HAP-1 (cell line): Measurements from ENCODE around the gene FLRT2.

ENCODE experiments used
- DNase-seq, 2 experiments: peaks; one replicate each; pipeline ENCODE4 v3.0.0-alpha.2; 2016 to 2020; ENCODE audit warnings: low spot score in 2 of 2
- H3K27me3 ChIP-seq: fragments of 250-450 bp; sonication (Bioruptor Pico); 2 replicates; pipeline ENCODE4 v1.5.1; 2020; ENCODE audit warnings: low read depth, mild to moderate bottlenecking, moderate library complexity
- H3K36me3 ChIP-seq: fragments of 250-450 bp; sonication (Bioruptor Pico); replicated peaks from 2 replicates; pipeline ENCODE4 v1.5.1; 2020; ENCODE audit warnings: mild to moderate bottlenecking
- H3K4me1 ChIP-seq: fragments of 250-450 bp; sonication (Bioruptor Pico); 2 replicates; pipeline ENCODE4 v1.5.1; 2020; ENCODE audit warnings: mild to moderate bottlenecking
- H3K4me3 ChIP-seq: fragments of 250-450 bp; sonication (Bioruptor Pico); 2 replicates; pipeline ENCODE4 v1.5.1; 2020; ENCODE audit warnings: mild to moderate bottlenecking, moderate library complexity
- H3K9me3 ChIP-seq: fragments of 250-450 bp; sonication (Bioruptor Pico); 2 replicates; pipeline ENCODE4 v1.5.1; 2020; ENCODE audit warnings: mild to moderate bottlenecking, moderate library complexity
- in situ Hi-C: fragments of 300-500 bp; cut with MboI; formaldehyde crosslinking; loops from 3 replicates; pipeline ENCODE4 v1.14.3; 2020; ENCODE audit warnings: low sequenced_read_pairs, inconsistent platforms, mixed read lengths

FLRT2 gene

DNA sequence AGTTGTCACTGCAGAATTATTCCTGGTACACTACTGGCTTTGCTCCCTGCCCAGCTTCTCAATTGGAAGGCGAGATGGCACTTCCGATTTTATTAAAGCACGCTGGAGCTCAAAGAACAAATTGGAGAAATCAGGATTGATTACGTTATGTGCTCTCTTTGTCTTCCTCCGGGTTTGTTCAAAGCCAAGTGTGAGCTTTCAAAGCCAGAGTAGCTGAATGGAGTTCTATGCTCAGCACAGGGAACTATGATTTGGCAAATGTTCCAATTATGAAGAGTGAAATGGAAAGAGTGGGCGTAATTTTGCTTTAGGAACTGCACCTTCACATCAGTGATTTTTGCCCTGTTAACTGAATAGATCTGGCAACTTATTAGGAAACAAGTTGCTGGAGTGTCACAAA, 72.4 kb downstream of the FLRT2 start:
- peaks cover 7% of the 10 kb centered on the region for H3K4me1 ChIP-seq
- H3K9me3 ChIP-seq = no peaks in the 10 kb centered on the region
- no peaks in the 10 kb centered on the region for H3K27me3 ChIP-seq
- H3K36me3 ChIP-seq = no peaks in the 10 kb centered on the region
- no peak for DNase-seq
- no peak overlapping the region for H3K4me3 ChIP-seq
- in situ Hi-C loops = no loop called here

DNA sequence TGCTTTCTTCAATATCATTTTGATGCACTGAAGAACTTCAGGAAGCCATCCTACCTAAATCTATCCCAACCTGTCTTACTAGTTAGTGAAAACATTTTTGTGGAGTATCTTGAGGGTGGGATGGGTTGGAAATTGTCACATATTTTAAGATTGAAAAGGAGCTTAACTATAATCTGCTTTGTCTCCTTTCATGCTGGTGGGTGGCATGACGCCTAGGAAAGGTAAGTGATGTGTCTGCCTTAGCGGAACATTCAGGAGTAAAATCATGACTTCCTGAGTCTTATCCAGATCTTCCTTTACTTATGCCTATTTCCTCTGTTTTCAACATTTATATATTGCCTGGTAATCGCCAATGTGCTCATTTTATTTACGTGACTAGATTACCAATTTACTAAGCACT, 74.1 kb downstream of the FLRT2 start:
- Histone ChIP-seq H3K27me3 (no peaks in the 10 kb centered on the region), H3K36me3 (no peaks in the 10 kb centered on the region), H3K4me1 (peaks cover 7% of the 10 kb centered on the region), H3K9me3 (no peaks in the 10 kb centered on the region), H3K4me3 (no peak overlapping the region)
- DNase-seq = no peak
- in situ Hi-C loops = no loop called here

DNA sequence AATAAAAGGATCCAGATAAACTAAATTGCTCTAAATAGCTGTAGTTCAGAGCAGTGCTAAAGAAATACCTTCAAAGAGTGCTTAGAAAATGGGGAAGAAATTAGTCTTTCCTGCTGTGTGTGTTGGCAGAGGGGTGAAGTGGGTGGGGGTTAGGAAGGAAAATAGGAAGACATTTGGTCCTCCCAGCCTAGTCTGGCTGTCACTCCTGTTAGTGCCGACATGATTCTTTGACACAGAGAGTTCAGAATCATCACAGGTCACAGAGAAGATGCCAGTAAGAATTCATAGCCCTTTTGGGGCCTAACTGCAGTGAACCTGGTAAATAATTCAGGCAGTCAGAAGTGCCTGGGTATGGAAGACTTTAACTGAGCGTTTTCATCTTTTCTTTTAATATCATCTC, 74.8 kb downstream of the FLRT2 start:
- in situ Hi-C loops = no loop called here
- peaks cover under 1% of the 10 kb centered on the region for H3K4me1 ChIP-seq
- H3K36me3 ChIP-seq = no peaks in the 10 kb centered on the region
- no peak for DNase-seq
- H3K27me3 ChIP-seq = no peaks in the 10 kb centered on the region
- H3K4me3 ChIP-seq = no peak overlapping the region
- H3K9me3 ChIP-seq = no peaks in the 10 kb centered on the region

DNA sequence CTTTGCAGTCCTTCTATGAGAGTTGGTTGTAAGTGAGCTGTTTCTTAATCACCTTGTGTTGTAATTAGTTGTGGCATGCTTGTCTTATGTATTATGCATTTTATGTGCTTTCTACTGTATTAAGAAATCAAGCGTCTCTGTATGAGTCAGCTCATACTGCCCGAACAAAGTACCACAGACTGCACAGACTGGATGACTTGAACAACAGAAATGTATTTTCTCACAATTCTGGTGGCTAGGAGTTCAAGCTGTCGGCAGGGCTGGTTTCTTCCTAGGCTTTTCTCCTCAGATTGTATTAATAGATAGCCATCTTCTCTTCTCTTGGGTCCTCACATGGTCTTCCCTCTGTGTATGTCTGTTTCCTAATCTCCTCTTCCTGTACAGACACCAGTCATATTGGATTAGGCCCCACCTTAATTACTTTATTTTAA, 77.7 kb downstream of the FLRT2 start:
- Histone ChIP-seq H3K36me3 (no peaks in the 10 kb centered on the region), H3K27me3 (no peaks in the 10 kb centered on the region), H3K9me3 (no peaks in the 10 kb centered on the region), H3K4me1 (no peaks in the 10 kb centered on the region), H3K4me3 (no peak overlapping the region)
- in situ Hi-C loops = no loop called here
- DNase-seq = no peak

DNA sequence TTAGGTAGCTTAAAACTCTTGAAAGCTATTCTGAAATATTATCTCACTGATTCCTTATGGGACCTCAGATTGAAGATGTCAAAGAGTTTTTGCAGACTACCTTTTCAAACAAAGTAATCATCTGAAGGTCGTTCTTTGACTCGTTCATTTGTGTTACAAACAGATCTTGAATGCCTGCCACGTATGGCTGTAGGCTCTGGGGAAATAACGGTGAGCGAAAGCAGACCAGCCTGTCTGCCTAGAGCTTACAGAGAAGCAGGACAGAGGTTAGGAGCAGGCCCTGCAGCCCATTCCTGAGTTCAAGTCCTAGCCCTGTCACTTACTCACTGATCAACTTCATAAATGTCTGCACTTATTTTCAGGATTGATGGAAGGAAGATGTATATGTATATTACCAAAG, 83.6 kb downstream of the FLRT2 start:
- in situ Hi-C loops = no loop called here
- Histone ChIP-seq H3K9me3 (no peaks in the 10 kb centered on the region), H3K27me3 (no peaks in the 10 kb centered on the region), H3K36me3 (no peaks in the 10 kb centered on the region), H3K4me3 (no peak overlapping the region), H3K4me1 (peaks cover 26% of the 10 kb centered on the region)
- no peak for DNase-seq

DNA sequence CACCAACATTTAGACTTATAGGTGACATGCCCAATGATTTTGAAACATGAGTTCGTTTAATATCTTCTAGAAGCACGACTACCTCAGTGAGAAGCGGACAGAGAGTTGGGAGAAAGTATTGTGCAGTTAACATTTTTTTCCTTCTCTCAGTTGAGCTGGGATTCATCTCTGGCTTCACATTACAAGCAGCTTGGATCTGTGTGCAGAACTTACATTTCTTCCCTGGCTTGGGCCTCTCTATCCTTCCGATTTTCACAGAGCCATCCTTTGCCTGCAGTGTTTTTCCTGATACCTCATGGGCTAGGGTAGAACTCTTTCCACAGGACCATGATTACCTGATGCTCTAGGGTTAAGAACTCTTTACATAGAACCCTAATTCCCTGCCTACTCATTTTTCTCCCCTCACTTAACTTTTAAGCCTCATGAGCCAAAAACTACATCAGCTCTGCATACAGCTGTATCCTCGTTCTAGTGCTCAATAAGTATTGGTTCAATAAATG, 86.5 kb downstream of the FLRT2 start:
- no peaks in the 10 kb centered on the region for H3K36me3 ChIP-seq
- in situ Hi-C loops = no loop called here
- H3K9me3 ChIP-seq = no peaks in the 10 kb centered on the region
- peaks cover 26% of the 10 kb centered on the region for H3K4me1 ChIP-seq
- H3K4me3 ChIP-seq = no peak overlapping the region
- DNase-seq = no peak
- no peaks in the 10 kb centered on the region for H3K27me3 ChIP-seq

DNA sequence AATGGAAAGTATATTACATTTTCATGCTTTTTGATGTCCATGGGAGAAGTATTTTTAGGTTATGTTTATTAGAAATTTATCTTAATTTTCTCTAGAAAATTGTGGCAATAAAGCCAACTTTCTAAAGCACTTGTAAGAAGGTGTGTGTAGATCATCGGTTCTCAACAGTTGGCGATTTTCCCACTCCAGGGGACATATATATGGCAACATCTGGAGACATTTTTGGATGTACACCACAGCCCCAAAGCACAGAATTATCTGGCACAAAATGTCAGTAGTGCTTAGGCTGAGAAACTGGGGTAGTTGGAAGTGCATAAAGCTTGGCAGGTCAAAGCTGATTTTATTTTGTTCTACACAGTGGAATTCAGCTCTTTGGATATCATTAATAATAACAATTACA, 86.9 kb downstream of the FLRT2 start:
- no peak for DNase-seq
- in situ Hi-C loops = no loop called here
- no peaks in the 10 kb centered on the region for H3K36me3 ChIP-seq
- no peaks in the 10 kb centered on the region for H3K27me3 ChIP-seq
- H3K4me3 ChIP-seq = no peak overlapping the region
- H3K4me1 ChIP-seq = peaks cover 26% of the 10 kb centered on the region
- H3K9me3 ChIP-seq = no peaks in the 10 kb centered on the region

DNA sequence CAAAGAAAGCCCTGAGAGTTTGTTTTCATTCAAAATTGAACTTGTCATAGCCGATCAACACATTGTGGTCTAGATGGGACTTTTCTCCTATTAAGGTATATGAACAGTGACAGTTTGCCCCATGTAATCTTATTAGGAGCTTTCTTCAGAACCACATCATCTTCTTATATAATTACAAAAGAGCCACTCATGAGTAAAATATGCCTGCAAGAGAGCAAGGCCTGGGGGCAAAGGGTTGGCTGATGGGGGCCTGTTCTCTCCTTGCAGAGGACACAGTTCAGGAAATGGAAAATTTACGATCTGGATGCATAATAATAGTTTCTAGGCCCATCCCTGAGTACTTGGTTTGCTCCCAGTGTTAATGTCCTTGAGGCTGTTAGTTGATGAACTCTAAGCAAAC, 87.8 kb downstream of the FLRT2 start:
- in situ Hi-C loops = no loop called here
- no peaks in the 10 kb centered on the region for H3K9me3 ChIP-seq
- H3K36me3 ChIP-seq = no peaks in the 10 kb centered on the region
- H3K4me3 ChIP-seq = no peak overlapping the region
- peaks cover 26% of the 10 kb centered on the region for H3K4me1 ChIP-seq
- peak; percentile 57 to 71 for DNase-seq
- no peaks in the 10 kb centered on the region for H3K27me3 ChIP-seq

DNA sequence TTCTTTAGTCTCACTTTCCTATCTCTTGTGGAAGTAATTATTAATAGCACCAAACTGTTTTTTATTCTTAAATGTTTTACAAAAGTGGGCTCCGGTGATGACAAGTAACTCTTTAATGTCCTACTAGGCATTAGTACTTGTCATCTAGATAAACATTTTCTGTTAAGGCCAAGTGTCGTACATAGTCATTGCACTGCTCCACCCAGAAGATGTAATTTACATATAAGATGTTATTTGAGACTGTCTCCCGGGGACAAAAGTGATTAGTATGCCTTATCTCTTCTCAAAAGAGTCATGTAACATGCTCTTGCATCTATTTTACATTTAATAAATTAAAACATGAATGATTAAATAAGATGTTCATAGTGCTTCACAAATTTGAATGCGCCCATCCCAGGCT, 88.4 kb downstream of the FLRT2 start:
- DNase-seq = no peak
- no peaks in the 10 kb centered on the region for H3K27me3 ChIP-seq
- in situ Hi-C loops = no loop called here
- H3K4me3 ChIP-seq = no peak overlapping the region
- no peaks in the 10 kb centered on the region for H3K9me3 ChIP-seq
- no peaks in the 10 kb centered on the region for H3K36me3 ChIP-seq
- peaks cover 26% of the 10 kb centered on the region for H3K4me1 ChIP-seq

DNA sequence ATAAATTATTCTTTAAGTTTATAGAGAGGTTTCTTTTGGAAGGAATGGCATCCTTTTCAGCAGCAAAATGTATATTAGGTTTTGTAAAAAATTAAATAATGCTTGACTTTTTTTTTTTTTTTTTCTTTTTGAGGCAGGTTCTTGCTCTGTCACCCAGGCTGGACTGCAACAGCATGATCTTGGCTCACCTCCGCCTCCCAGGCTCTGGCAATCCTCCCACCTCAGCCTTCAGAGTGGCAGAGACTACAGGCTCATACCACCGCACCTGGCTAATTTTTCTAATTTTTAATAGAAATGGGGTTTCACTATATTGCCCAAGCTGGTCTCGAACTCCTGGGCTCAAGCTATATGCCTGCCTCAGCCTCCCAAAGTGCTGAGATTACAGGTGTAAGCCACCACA, 89.0 kb downstream of the FLRT2 start:
- Histone ChIP-seq H3K4me1 (peaks cover 26% of the 10 kb centered on the region), H3K36me3 (no peaks in the 10 kb centered on the region), H3K27me3 (no peaks in the 10 kb centered on the region), H3K4me3 (no peak overlapping the region), H3K9me3 (no peaks in the 10 kb centered on the region)
- in situ Hi-C loops = no loop called here
- DNase-seq = no peak

DNA sequence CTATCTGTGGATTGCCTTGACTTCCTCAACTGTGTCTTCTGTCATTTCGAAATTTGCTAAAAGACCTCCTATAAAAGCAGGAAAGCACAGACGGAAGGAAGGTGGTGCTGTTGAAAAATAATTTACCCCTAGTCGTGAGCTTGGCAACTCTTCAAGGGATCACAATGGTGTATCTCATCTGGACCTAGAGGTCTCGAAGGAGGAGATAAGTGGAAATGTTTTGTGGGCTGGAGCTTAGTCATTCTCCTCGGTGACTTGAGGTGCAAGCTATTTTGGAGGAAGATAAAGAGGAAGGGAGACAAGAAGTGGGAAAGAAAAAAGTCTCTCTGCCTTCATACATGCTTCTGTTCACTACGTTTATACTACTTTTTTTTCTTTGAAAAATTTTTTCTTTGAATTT, 89.9 kb downstream of the FLRT2 start:
- Histone ChIP-seq H3K27me3 (no peaks in the 10 kb centered on the region), H3K4me1 (peaks cover 26% of the 10 kb centered on the region), H3K9me3 (no peaks in the 10 kb centered on the region), H3K4me3 (no peak overlapping the region), H3K36me3 (no peaks in the 10 kb centered on the region)
- in situ Hi-C loops = no loop called here
- no peak for DNase-seq

DNA sequence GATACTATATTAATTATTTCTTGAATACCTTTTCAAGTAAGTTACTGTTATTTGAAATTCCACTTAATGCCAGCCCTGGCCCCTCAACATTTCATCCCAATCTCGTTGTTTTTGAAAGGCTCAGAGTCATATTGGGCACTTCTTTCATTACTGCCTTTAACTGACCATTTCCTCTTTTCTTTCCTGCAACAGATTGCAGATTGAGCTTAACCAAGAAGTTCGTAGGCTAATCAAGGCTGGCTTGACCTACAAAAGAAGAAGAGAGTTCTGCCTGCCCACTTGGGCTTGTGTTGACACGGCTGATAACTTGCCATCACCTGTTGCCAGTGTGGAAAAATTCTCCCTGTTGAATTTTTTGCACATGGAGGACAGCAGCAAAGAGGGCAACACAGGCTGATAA, 91.0 kb downstream of the FLRT2 start:
- Histone ChIP-seq H3K4me3 (no peak overlapping the region), H3K4me1 (peaks cover 16% of the 10 kb centered on the region), H3K36me3 (no peaks in the 10 kb centered on the region), H3K9me3 (no peaks in the 10 kb centered on the region), H3K27me3 (no peaks in the 10 kb centered on the region)
- no peak for DNase-seq
- in situ Hi-C loops = no loop called here

DNA sequence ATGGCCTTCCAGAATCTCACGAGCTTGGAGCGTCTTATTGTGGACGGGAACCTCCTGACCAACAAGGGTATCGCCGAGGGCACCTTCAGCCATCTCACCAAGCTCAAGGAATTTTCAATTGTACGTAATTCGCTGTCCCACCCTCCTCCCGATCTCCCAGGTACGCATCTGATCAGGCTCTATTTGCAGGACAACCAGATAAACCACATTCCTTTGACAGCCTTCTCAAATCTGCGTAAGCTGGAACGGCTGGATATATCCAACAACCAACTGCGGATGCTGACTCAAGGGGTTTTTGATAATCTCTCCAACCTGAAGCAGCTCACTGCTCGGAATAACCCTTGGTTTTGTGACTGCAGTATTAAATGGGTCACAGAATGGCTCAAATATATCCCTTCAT, 92.2 kb downstream of the FLRT2 start:
- peaks cover 12% of the 10 kb centered on the region for H3K4me1 ChIP-seq
- no peaks in the 10 kb centered on the region for H3K27me3 ChIP-seq
- no peaks in the 10 kb centered on the region for H3K9me3 ChIP-seq
- H3K4me3 ChIP-seq = no peak overlapping the region
- H3K36me3 ChIP-seq = no peaks in the 10 kb centered on the region
- in situ Hi-C loops = no loop called here
- DNase-seq = no peak

DNA sequence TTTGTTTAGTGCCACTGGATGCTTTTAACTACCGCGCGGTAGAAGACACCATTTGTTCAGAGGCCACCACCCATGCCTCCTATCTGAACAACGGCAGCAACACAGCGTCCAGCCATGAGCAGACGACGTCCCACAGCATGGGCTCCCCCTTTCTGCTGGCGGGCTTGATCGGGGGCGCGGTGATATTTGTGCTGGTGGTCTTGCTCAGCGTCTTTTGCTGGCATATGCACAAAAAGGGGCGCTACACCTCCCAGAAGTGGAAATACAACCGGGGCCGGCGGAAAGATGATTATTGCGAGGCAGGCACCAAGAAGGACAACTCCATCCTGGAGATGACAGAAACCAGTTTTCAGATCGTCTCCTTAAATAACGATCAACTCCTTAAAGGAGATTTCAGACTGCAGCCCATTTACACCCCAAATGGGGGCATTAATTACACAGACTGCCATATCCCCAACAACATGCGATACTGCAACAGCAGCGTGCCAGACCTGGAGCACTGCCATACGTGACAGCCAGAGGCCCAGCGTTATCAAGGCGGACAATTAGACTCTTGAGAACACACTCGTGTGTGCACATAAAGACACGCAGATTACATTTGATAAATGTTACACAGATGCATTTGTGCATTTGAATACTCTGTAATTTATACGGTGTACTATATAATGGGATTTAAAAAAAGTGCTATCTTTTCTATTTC, 93.2 kb downstream of the FLRT2 start:
- H3K4me1 ChIP-seq = peaks cover 3% of the 10 kb centered on the region
- H3K4me3 ChIP-seq = no peak overlapping the region
- no peaks in the 10 kb centered on the region for H3K36me3 ChIP-seq
- in situ Hi-C loops = no loop called here
- DNase-seq = no peak
- no peaks in the 10 kb centered on the region for H3K9me3 ChIP-seq
- no peaks in the 10 kb centered on the region for H3K27me3 ChIP-seq
